OCI-LY1 (cell line): Measurements from ENCODE around the gene ACOT12.

Experiments
- H2AFZ ChIP-seq: fragments of 200-600 bp; sonication (generic), shearing (Covaris generic); 2 replicates; pipeline ENCODE4 v1.6.0; 2014; ENCODE audit warnings: antibody characterized with exemption, mild to moderate bottlenecking, low read length
- H3F3A ChIP-seq: fragments of 200-600 bp; sonication (generic), shearing (Covaris generic); 2 replicates; pipeline ENCODE4 v1.6.0; 2014; ENCODE audit warnings: mild to moderate bottlenecking, antibody characterized with exemption, low read length, moderate library complexity; ENCODE audit not compliant: insufficient read depth
- H3K27ac ChIP-seq: fragments of 200-600 bp; sonication (generic); 2 replicates; pipeline ENCODE4 v1.5.1; 2014; ENCODE audit warnings: low read length, mixed run types, mild to moderate bottlenecking, low read depth; ENCODE audit not compliant: poor library complexity, severe bottlenecking
- H3K27me3 ChIP-seq: fragments of 200-600 bp; sonication (generic); 2 replicates; pipeline ENCODE4 v1.6.0; 2014; ENCODE audit warnings: antibody characterized with exemption, mild to moderate bottlenecking, low read length, moderate library complexity; ENCODE audit not compliant: insufficient read depth
- H3K36me3 ChIP-seq: fragments of 200-600 bp; sonication (generic); 2 replicates; pipeline ENCODE4 v1.6.1; 2014; ENCODE audit warnings: mild to moderate bottlenecking, antibody characterized with exemption, low read length, moderate library complexity, mixed read lengths; ENCODE audit not compliant: insufficient read depth
- H3K4me1 ChIP-seq: fragments of 200-600 bp; sonication (generic); 2 replicates; pipeline ENCODE4 v1.5.1; 2014; ENCODE audit warnings: mild to moderate bottlenecking, low read length, moderate library complexity; ENCODE audit not compliant: insufficient read depth, severe bottlenecking
- H3K4me2 ChIP-seq: fragments of 200-600 bp; sonication (generic), shearing (Covaris generic); 2 replicates; pipeline ENCODE4 v1.6.1; 2014; ENCODE audit warnings: low read length
- H3K4me3 ChIP-seq: fragments of 200-600 bp; sonication (generic); 2 replicates; pipeline ENCODE4 v1.5.1; 2014; ENCODE audit warnings: low read length, low read depth, mild to moderate bottlenecking, mixed read lengths; ENCODE audit not compliant: poor library complexity, severe bottlenecking
- H3K79me2 ChIP-seq: fragments of 200-600 bp; shearing (Covaris generic); 2 replicates; pipeline ENCODE4 v1.6.1; 2016; ENCODE audit warnings: mixed run types, low read length, mixed read lengths; ENCODE audit not compliant: insufficient read depth
- H3K9ac ChIP-seq: fragments of 200-600 bp; sonication (generic), shearing (Covaris generic); 2 replicates; pipeline ENCODE4 v1.6.1; 2014; ENCODE audit warnings: mild to moderate bottlenecking, low read length, mixed read lengths
- H3K9me2 ChIP-seq: fragments of 200-600 bp; sonication (generic), shearing (Covaris generic); 2 replicates; pipeline ENCODE4 v1.6.1; 2014; ENCODE audit warnings: low read depth, mild to moderate bottlenecking, low read length, mixed read lengths
- H3K9me3 ChIP-seq: fragments of 200-600 bp; shearing (Covaris generic); 2 replicates; pipeline ENCODE4 v1.6.1; 2014; ENCODE audit warnings: low read length, mixed read lengths
- H4K20me1 ChIP-seq: fragments of 200-600 bp; sonication (generic), shearing (Covaris generic); 2 replicates; pipeline ENCODE4 v1.6.0; 2016; ENCODE audit warnings: mild to moderate bottlenecking, low read length; ENCODE audit not compliant: insufficient read depth
- CTCF ChIP-seq: fragments of 200-600 bp; sonication (generic), shearing (Covaris generic); IDR thresholded peaks from 2 replicates; pipeline ENCODE4 v1.5.1; 2017; ENCODE audit warnings: mild to moderate bottlenecking, antibody characterized with exemption, low read length, moderate library complexity, mixed read lengths
- EZH2 ChIP-seq: fragments of 200-600 bp; sonication (generic), shearing (Covaris generic); IDR thresholded peaks from 2 replicates; pipeline ENCODE4 v1.8.0; 2017; ENCODE audit warnings: borderline replicate concordance, mixed run types, mild to moderate bottlenecking, antibody characterized with exemption, low read length, moderate library complexity, mixed read lengths

ACOT12 gene

GRCh38 chr5:81398741-81399140, 4.8 kb upstream of the ACOT12 start:
- H2AFZ ChIP-seq, result no peak overlapping the region
- no peak overlapping the region for H3K9ac ChIP-seq
- H3K4me3 ChIP-seq, result no peak overlapping the region
- no peaks in the 10 kb centered on the region for H4K20me1 ChIP-seq
- no peaks in the 10 kb centered on the region for H3F3A ChIP-seq
- no peak overlapping the region for H3K27ac ChIP-seq
- no peaks in the 10 kb centered on the region for H3K79me2 ChIP-seq
- no peaks in the 10 kb centered on the region for H3K9me3 ChIP-seq
- no peaks in the 10 kb centered on the region for H3K9me2 ChIP-seq
- no peak overlapping the region for H3K4me2 ChIP-seq
- no peaks in the 10 kb centered on the region for H3K27me3 ChIP-seq
- no peaks in the 10 kb centered on the region for H3K4me1 ChIP-seq
- H3K36me3 ChIP-seq, result no peaks in the 10 kb centered on the region
- no peak for TF ChIP-seq EZH2
- no peak for TF ChIP-seq CTCF

- Histone ChIP-seq H2AFZ (no peak overlapping the region), H3K4me3 (no peak overlapping the region), H4K20me1 (no peaks in the 10 kb centered on the region), H3K9me3 (no peaks in the 10 kb centered on the region), H3K27ac (no peak overlapping the region), H3K9me2 (no peaks in the 10 kb centered on the region), H3F3A (no peaks in the 10 kb centered on the region), H3K4me2 (no peak overlapping the region), H3K4me1 (no peaks in the 10 kb centered on the region), H3K27me3 (no peaks in the 10 kb centered on the region), H3K36me3 (no peaks in the 10 kb centered on the region), H3K79me2 (no peaks in the 10 kb centered on the region), H3K9ac (no peak overlapping the region)
- no peak for TF ChIP-seq EZH2
- no peak for TF ChIP-seq CTCF
Observed at GRCh38 chr5:81397176-81397575, 3.2 kb upstream of the ACOT12 start.

DNA sequence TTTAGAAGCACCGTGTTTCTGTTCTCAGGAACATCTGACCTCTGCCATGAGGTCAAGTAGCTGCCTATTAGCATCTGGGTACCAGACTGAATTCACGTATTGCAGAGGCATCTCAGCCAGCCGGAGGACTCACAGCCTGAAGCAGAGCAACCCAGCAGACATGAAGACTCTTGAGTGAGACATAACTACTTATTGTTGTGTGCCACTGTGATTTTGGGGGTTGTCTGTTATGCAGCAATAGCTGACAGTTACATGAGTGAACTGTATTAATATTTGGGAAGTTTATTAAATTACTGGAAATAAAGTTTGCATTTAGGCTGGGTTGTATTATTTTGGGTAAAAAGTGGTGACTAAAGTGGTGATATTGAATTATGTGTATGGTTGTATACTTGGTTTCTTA, 1.3 kb upstream of the ACOT12 start:
- Histone ChIP-seq H3K4me1 (no peaks in the 10 kb centered on the region), H3K4me3 (no peak overlapping the region), H3K79me2 (no peaks in the 10 kb centered on the region), H3K9ac (no peak overlapping the region), H3K27ac (no peak overlapping the region), H3K9me2 (no peaks in the 10 kb centered on the region), H3K4me2 (no peak overlapping the region), H3K36me3 (no peaks in the 10 kb centered on the region), H2AFZ (no peak overlapping the region), H3F3A (no peaks in the 10 kb centered on the region), H3K9me3 (no peaks in the 10 kb centered on the region), H4K20me1 (no peaks in the 10 kb centered on the region), H3K27me3 (no peaks in the 10 kb centered on the region)
- no peak for TF ChIP-seq CTCF
- TF ChIP-seq EZH2, result no peak
